ENCODE results near the gene KNDC1. TPM values are rescaled to one million over a fixed set of nuclear protein-coding genes. Genes with fewer than 3 reads are reported as not detected.
"Not testable (repeated sequence)": the region's sequence is repeated elsewhere in the genome, so short reads cannot be mapped to it uniquely, and the experiment has no call there.

Gene KNDC1
- total RNA-seq, 1 donor from 2014 or later: 8.2 TPM

DNA sequence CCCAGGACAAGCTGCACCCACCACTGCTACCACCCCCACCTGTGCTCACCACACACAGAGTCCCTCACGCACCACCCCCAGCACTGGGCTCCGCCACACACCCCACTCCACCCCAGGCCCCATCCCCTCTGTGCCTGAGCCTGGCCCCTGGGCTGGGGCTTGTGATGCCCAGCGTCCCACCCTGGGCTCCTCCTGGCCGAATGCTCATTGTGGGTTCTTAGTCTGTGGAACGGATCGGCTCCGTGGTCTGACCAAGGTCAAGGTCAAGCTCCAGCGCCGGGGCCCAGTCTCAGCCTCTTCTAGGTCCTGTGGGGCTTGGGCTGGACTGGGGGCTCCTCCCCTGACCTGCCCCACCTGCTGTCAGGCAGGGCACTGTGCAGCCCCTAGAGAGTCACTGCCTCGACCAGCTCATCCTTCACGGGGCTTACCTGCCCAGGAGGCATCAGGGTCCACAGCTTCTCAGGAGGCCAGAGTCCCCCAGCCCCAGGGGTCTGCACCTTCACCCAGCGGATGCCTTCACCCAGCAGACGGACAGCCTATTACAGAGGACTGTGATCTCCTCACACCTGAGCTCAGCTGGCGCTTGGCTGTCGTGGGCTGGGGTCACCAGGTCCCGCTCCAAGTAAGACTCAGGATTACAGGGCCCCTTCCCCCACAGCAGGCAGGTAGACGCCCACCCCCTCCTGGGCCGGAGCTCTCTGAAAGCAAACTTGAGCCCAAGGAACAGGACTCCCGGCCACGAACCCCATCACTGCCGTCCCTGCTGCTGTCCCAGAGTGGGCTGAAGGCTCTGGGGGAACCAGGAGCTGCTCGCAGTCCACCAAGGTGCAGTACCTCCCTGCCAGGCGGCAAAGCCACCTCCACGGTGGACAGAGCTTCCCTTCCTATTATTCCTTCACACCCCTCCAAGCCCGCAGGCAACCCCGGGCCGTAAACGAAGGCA lies 54.7 kb downstream of the KNDC1 start:
- FAIRE-seq: no peak
- DNase-seq (ENCODE audit: low spot score in 2 of 2): no peak

DNA sequence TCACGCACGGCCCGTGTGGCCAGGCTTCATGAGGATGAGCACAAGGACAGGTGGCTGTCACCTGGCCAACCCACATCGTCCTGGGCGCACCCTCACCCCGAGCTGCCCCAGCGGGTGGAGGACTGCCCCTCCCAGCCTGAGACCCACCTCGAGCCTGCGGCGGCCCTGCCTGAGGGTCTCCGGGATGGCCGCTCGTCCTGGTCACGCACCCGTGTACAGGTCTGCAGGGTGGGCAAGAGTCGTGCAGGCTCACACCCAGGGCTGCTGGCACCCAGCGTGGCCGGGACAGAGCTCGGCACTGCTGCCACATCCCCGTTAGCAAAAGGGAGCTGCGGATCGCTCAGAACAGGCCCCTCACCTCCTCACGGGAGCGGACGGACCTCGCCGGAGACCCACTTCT lies 55.6 kb downstream of the KNDC1 start:
- DNase-seq (ENCODE audit: low spot score in 2 of 2): no peak
- no peak for FAIRE-seq

DNA sequence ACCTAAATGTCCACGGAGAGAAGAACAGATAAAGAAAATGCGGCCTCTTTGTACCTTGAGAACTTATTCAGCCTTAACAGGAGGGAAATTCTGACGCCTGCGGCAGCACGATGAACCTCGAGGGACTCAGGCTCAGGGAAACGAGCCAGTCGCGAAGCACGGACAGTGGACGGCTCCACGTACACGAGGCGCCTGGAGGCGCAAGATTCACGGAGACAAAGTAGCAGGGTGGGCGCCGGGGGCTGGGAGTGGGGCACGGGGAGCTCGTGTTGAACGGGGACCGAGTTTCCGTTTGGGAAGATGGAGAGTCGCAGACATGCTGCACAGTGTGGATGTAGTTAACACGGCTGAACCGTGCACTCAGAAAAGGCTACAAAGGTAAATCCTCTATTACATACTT lies 56.8 kb downstream of the KNDC1 start:
- DNase-seq (ENCODE audit: low spot score in 2 of 2) (no peak), FAIRE-seq (no peak)

GRCh38 chr10:133217800-133218589 lies 58.0 kb downstream of the KNDC1 start:
- no peak for DNase-seq (ENCODE audit: low spot score in 2 of 2)
- no peak for FAIRE-seq

DNA sequence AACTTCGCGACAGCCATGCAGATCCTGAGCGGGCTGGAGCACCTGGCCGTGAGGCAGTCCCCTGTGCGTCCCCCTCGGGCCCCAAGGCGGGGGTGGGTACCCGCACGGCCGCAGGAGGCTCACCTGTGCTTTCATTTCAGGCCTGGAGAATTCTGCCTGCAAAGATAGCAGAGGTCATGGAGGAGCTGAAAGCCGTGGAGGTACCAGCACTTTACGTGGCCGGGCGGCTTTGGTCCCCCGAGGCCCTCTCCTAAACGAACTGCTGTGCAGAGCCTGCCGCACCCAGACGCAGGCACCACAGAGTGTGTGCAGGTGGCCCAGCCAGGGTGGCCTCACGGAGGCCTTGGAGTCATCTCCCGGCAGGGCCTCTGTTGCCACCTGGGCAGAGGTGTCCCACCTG lies 58.9 kb downstream of the KNDC1 start:
- DNase-seq (ENCODE audit: low spot score in 2 of 2) (no peak), FAIRE-seq (no peak)

GRCh38 chr10:133219782-133220181 lies 59.8 kb downstream of the KNDC1 start:
- FAIRE-seq (no peak), DNase-seq (ENCODE audit: low spot score in 2 of 2) (no peak)

DNA sequence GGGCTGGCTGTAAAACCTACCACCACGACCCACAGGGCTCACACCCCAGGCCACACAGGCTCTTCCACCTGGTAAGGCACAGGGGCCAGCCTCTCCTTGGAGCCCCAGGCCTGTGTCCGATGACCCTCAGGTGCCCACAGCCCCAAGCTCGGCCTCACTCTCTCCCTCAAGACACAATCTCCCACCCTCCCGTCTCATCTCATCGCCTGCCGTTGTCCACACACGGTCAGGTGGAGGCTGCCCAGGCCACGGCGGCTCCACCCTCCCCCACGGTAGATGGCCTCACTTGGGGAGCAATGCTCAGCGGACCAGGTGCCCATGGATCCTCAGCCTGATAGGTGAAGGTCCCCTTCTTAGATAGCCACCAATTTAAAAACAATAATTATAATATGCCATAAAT lies 61.3 kb downstream of the KNDC1 start:
- no peak for FAIRE-seq
- DNase-seq (ENCODE audit: low spot score in 2 of 2): no peak

DNA sequence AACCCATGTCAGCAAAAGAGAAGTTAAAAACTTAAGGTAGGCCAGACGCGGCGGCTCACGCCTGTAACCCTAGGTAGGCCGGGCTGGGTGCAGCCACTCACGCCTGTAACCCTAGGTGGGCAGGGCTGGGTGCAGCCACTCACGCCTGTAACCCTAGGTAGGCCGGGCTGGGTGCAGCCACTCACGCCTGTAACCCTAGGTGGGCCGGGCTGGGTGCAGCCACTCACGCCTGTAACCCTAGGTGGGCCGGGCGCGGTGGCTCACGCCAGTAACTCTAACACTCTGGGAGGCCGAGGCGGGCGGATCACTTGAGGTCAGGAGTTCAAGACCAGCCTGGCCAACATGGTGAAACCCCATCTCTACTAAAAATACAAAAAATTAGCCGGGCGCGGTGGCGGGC lies 61.7 kb downstream of the KNDC1 start:
- DNase-seq (ENCODE audit: low spot score in 2 of 2); FAIRE-seq: not testable (repeated sequence)

- no peak for DNase-seq (ENCODE audit: low spot score in 2 of 2)
- FAIRE-seq: no peak
Measured at GRCh38 chr10:133224076-133224475, 64.1 kb downstream of the KNDC1 start.

DNA sequence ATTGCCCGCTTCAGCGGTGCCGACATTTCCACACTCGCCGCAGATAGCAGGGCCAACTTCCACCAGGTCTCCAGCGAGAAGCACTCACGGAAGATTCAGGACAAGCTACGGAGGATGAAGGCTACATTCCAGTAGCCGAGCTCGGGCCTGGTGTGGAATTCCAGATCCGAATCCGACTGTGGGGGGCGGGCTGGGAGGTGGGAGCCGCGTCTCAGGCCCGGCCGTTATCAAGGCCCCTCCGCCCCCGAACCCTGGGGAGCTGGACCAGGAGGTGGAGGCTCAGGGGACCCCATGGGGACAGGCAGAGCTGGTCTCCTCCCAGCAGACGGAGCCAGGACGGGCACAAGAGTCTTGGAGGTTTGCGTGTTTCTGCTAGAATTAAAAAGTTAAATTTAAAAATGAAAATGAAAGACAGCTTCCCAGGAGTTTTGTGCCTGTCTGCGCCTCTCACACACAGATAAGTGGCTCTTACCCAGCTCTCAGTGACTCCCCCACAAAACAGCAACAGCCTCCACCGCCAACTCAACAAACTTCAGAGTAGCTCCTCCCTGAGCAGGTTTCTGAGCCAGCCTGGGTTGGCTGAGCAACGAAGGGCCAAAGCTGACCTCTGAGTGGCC lies 64.8 kb downstream of the KNDC1 start:
- DNase-seq (ENCODE audit: low spot score in 2 of 2) (peak in 1 of 2 donors; percentile 57), FAIRE-seq (no peak)

DNA sequence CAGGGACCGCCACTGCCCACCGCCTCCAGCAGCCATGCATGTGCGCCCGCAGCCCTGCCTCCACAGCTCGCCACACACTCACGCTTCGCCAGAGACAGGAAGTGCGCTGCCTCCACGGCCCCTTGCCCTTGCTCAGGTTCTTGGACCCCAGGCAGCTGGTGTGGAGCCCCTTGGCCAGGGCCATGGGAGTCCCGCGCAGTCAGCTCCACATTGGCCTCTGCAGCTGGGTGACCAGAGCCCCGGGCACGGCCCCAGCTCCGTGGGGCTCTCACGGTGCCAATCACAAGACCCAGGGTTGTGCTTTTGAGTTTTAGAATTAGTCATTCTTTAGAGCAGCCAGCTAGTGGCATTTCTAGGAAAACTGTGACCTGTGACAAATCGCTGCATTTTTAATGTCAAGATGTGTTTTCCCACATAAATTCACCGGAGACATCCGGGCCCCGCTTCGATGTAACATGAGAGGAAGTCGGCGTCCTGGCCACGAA lies 65.7 kb downstream of the KNDC1 start:
- no peak for DNase-seq (ENCODE audit: low spot score in 2 of 2)
- FAIRE-seq: no peak

- FAIRE-seq (no peak), DNase-seq (ENCODE audit: low spot score in 2 of 2) (no peak)
Measured at GRCh38 chr10:133226251-133226808, 66.3 kb downstream of the KNDC1 start.

DNA sequence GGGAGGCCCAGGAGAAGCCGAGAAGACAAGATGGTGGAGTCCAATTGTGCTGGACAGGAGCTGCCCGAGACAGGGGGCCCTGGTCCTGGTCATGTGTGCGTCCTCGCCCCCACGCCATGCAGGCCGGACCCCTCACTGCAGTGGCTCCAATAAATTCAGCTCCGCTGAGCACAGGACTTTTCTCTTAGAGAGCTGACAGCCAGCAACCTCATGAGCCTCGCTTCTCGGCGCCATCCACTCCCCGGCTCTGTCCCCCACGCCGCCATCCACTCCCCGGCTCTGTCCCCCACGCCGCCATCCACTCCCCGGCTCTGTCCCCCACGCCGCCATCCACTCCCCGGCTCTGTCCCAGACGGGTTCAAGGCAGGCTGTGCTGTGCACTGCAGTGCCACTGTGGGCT lies 67.2 kb downstream of the KNDC1 start:
- DNase-seq (ENCODE audit: low spot score in 2 of 2): no peak
- FAIRE-seq: no peak

GRCh38 chr10:133229265-133230043 lies 69.4 kb downstream of the KNDC1 start:
- FAIRE-seq: no peak
- no peak for DNase-seq (ENCODE audit: low spot score in 2 of 2)

DNA sequence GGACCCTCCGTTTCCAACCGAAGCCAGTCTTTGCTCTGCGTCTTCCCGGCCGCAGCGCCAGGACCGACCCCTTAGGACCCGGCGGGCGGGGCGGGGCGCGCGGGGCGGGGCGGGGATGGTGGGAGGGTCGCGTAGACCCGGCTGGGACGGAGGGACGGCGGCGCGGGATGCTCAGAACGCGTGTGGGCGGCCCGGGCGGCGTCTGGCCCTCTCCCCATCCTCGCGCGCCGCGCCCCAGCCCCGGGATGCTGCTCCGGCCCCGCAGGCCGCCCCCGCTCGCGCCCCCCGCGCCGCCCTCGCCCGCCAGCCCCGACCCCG lies 70.0 kb downstream of the KNDC1 start, which contains the start of gene UTF1:
Gene UTF1, plus strand, starts transcription at position 174 of the 318 bp plus-strand sequence. Its CDS starts 72 bp downstream, at position 246.
- DNase-seq (ENCODE audit: low spot score in 2 of 2) (no peak), FAIRE-seq (no peak)

GRCh38 chr10:133230387-133231195 lies 70.6 kb downstream of the KNDC1 start:
- DNase-seq (ENCODE audit: low spot score in 2 of 2): peak; percentile 54 to 74
- no peak for FAIRE-seq

DNA sequence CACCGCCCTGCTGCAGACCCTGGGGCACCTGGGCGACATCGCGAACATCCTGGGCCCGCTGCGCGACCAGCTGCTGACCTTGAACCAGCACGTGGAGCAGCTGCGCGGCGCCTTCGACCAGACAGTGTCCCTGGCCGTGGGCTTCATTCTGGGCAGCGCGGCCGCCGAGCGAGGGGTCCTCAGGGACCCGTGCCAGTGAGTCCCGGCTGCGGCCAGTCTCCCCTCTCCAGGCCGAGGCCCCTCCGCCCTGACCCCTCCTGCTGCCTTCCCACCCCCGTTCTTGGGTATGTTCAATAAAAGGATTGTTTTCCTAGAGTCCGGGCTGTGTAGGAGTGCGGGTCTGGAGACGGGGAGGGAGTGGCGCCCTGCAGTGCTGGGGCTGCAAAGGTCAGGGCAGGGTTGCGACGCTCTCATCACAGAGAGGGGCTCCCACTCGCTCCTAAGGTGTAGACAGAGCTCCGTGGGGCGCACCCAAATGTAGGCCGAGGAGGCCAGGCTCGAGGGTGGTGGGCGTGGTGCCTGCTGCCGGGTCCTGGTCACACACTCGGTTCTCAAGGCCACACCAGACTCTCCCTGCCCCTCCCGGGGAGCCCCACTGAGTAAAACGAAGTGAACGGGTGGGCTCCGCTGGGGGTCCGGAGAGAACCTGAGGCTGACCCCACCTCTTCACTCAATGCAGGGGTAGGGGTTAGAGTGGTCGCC lies 71.4 kb downstream of the KNDC1 start:
- FAIRE-seq: no peak

DNA sequence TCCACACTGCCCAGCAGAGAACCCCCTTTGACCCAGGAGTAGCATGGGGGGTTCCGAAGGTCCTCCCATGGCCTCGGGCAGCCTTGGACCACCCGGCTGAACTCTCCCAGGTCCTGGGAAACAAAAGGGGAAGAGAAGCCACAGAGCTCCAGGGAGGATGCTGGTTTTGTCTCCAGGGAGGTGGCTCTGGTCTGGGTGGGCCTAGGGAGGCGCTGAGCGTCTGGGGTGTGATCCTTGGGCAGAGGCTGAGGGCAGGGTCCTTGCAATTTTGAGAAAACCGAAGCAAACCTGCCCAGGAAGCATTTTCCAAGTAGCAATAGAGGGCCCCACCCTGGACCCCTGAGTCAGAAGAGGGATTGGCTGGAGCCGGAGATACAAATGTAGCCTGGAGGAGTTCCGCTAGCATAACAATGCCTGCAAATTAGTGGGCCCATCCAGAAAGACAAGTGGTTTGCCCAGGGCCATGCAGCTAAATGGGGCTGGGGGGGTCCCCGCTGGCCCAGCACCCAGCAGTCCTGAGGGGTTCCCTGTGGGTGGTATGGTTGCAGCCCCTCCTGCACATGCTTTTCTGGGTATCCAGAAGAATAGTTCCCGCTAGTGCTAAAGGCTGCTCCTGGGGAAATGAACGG lies 72.0 kb downstream of the KNDC1 start:
- no peak for FAIRE-seq
- DNase-seq (ENCODE audit: low spot score in 2 of 2): no peak

More for the DNA sequence above, 71.4 kb downstream of the KNDC1 start:
- no peak for DNase-seq (ENCODE audit: low spot score in 2 of 2)

All from frontal cortex (tissue), 4 donors.